ENCODE results near the gene RANBP17. TPM values are rescaled to one million over a fixed set of nuclear protein-coding genes. Genes with fewer than 3 reads are reported as not detected.

RANBP17 gene
- total RNA-seq, 1 donor from 2014 or later, result 22.0 TPM

- no peak for DNase-seq (ENCODE audit: extremely low spot score, unreplicated experiment)
- Mint-ChIP-seq H3K27ac (no peak overlapping the region), H3K4me1 (ENCODE audit: unreplicated experiment) (no peaks in the 10 kb centered on the region), H3K9me3 (peaks cover 10% of the 10 kb centered on the region), H3K36me3 (peaks cover 9% of the 10 kb centered on the region), H3K4me3 (no peak overlapping the region), H3K27me3 (no peaks in the 10 kb centered on the region)
- TF ChIP-seq CTCF (conservative IDR thresholded peaks at IDR 0.05), result no peak
Observed at GRCh38 chr5:171081319-171081718, 219.5 kb downstream of the RANBP17 start.

- no peak for DNase-seq (ENCODE audit: extremely low spot score, unreplicated experiment)
Observed at GRCh38 chr5:171092194-171092593, 230.4 kb downstream of the RANBP17 start.

DNA sequence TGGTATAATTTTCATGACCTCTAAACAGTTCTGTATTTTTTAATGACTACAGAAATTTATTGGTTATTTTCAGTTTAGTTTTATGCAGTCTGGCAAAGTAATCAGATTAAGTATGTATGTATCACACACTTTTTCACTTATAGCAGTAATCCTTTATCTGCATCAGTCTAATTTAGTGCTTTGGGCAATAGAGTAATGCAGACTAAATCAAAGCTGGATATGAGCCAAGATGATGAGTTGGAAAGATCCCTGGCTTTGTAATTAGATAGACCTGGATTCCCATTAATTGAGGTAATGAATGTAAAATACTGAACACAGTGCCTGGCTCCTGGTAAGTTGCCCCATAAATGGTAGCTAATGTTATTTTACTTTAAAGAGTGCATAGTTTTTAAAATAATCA lies 231.8 kb downstream of the RANBP17 start:
- H3K9me3 Mint-ChIP-seq, result no peaks in the 10 kb centered on the region
- H3K4me1 Mint-ChIP-seq (ENCODE audit: unreplicated experiment), result no peaks in the 10 kb centered on the region
- no peaks in the 10 kb centered on the region for H3K36me3 Mint-ChIP-seq
- H3K4me3 Mint-ChIP-seq, result no peak overlapping the region
- no peak for DNase-seq (ENCODE audit: extremely low spot score, unreplicated experiment)
- H3K27me3 Mint-ChIP-seq, result no peaks in the 10 kb centered on the region
- no peak overlapping the region for H3K27ac Mint-ChIP-seq
- no peak for TF ChIP-seq CTCF (conservative IDR thresholded peaks at IDR 0.05)

More at GRCh38 chr5:171092194-171092593, 230.4 kb downstream of the RANBP17 start:
- H3K36me3 Mint-ChIP-seq, result no peaks in the 10 kb centered on the region
- TF ChIP-seq CTCF (conservative IDR thresholded peaks at IDR 0.05), result no peak
- H3K4me1 Mint-ChIP-seq (ENCODE audit: unreplicated experiment), result no peaks in the 10 kb centered on the region
- no peak overlapping the region for H3K4me3 Mint-ChIP-seq
- no peaks in the 10 kb centered on the region for H3K27me3 Mint-ChIP-seq
- no peaks in the 10 kb centered on the region for H3K9me3 Mint-ChIP-seq
- no peak overlapping the region for H3K27ac Mint-ChIP-seq

DNA sequence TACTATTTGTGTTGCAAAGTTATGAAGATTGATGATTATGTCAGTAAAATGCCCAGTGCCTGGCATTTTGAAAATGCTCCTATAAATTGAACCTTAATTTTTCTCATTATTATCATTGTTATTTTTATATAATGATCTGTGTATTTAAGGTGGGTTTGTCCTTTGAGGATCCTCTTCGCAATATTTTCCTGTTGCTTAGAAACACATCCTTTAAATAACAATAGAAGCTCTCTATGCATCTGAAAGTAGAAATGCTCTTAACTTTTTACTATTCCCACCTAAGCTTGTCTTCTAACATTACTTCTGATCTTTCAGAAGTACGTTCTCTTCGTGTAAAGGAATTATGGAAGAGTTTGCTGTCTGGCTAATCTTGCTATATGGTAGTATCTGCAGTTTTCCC lies 232.5 kb downstream of the RANBP17 start:
- no peak overlapping the region for H3K27ac Mint-ChIP-seq
- H3K27me3 Mint-ChIP-seq, result no peaks in the 10 kb centered on the region
- H3K4me3 Mint-ChIP-seq, result no peak overlapping the region
- peaks cover 3% of the 10 kb centered on the region for H3K9me3 Mint-ChIP-seq
- no peak for TF ChIP-seq CTCF (conservative IDR thresholded peaks at IDR 0.05)
- no peaks in the 10 kb centered on the region for H3K36me3 Mint-ChIP-seq
- H3K4me1 Mint-ChIP-seq (ENCODE audit: unreplicated experiment), result no peaks in the 10 kb centered on the region
- no peak for DNase-seq (ENCODE audit: extremely low spot score, unreplicated experiment)

GRCh38 chr5:171102877-171103610 lies 241.2 kb downstream of the RANBP17 start:
- no peak overlapping the region for H3K4me3 Mint-ChIP-seq
- no peak for DNase-seq (ENCODE audit: extremely low spot score, unreplicated experiment)
- H3K4me1 Mint-ChIP-seq (ENCODE audit: unreplicated experiment), result peaks cover 8% of the 10 kb centered on the region
- TF ChIP-seq CTCF (conservative IDR thresholded peaks at IDR 0.05), result no peak
- H3K27ac Mint-ChIP-seq, result no peak overlapping the region
- H3K9me3 Mint-ChIP-seq, result peaks cover 9% of the 10 kb centered on the region
- H3K36me3 Mint-ChIP-seq, result peaks cover 3% of the 10 kb centered on the region
- H3K27me3 Mint-ChIP-seq, result no peaks in the 10 kb centered on the region

Measured in type B pancreatic cell (in vitro differentiated cells).